HG03432 (cell line): ENCODE data around the gene ZNF518A.
"Not testable (repeated sequence)": the region's sequence is repeated elsewhere in the genome, so short reads cannot be mapped to it uniquely, and the experiment has no call there.

Experiments
- ATAC-seq: cut with Tn5 transposase; IDR thresholded peaks from one replicate; pipeline ENCODE4 v1.9.1; 2021; ENCODE audit warnings: mild to moderate bottlenecking, moderate library complexity; ENCODE audit not compliant: unreplicated experiment

The ZNF518A gene

GRCh38 chr10:96136810-96137209, 6.7 kb downstream of the ZNF518A start:
- no peak for ATAC-seq

- ATAC-seq = peak; percentile 7
Observed at GRCh38 chr10:96137567-96137966, 7.5 kb downstream of the ZNF518A start.

- peak; percentile 99 for ATAC-seq
Observed at GRCh38 chr10:96138102-96138501, 8.0 kb downstream of the ZNF518A start.

GRCh38 chr10:96152437-96152836, 22.3 kb downstream of the ZNF518A start:
- ATAC-seq = no peak

- no peak for ATAC-seq
Observed at GRCh38 chr10:96153070-96153469, 23.0 kb downstream of the ZNF518A start.

- ATAC-seq = no peak
Observed at GRCh38 chr10:96165726-96166125, 35.6 kb downstream of the ZNF518A start.

GRCh38 chr10:96168546-96168945, 38.4 kb downstream of the ZNF518A start:
- no peak for ATAC-seq

- ATAC-seq = no peak
Observed at GRCh38 chr10:96170230-96170629, 40.1 kb downstream of the ZNF518A start.

GRCh38 chr10:96172666-96173065, 42.6 kb downstream of the ZNF518A start:
- no peak for ATAC-seq

- no peak for ATAC-seq
Observed at GRCh38 chr10:96176985-96177384, 46.9 kb downstream of the ZNF518A start.

- ATAC-seq = no peak
Observed at GRCh38 chr10:96188421-96188820, 58.3 kb downstream of the ZNF518A start.

- no peak for ATAC-seq
Observed at GRCh38 chr10:96188916-96189315, 58.8 kb downstream of the ZNF518A start.

GRCh38 chr10:96189505-96189904, 59.4 kb downstream of the ZNF518A start:
- not testable (repeated sequence) for ATAC-seq

- no peak for ATAC-seq
Observed at GRCh38 chr10:96201525-96201924, 71.4 kb downstream of the ZNF518A start.

- no peak for ATAC-seq
Observed at GRCh38 chr10:96205580-96205979, 75.5 kb downstream of the ZNF518A start.

GRCh38 chr10:96208271-96208670, 78.2 kb downstream of the ZNF518A start:
- peak; percentile 80 for ATAC-seq

- ATAC-seq = no peak
Observed at GRCh38 chr10:96208946-96209345, 78.8 kb downstream of the ZNF518A start.

- ATAC-seq = no peak
Observed at GRCh38 chr10:96211764-96212163, 81.7 kb downstream of the ZNF518A start.

GRCh38 chr10:96212911-96213310, 82.8 kb downstream of the ZNF518A start:
- no peak for ATAC-seq
